Activated naive CD4-positive, alpha-beta T cell treated with anti-CD3 and anti-CD28 coated beads, Interleukin-2, amount 10 ng/mL, durations not matched to agents 5 hours and 36 hours (primary cell): ENCODE data around the gene POLR3G. TPM values are rescaled to one million over a fixed set of nuclear protein-coding genes. Genes with fewer than 3 reads are reported as not detected.

Experiments
- total RNA-seq, 2 experiments: library from RNA; stranded (reverse); gene quantifications; one replicate each; pipeline ENCODE4 v1.2.3, GENCODE V29; 2021

Gene POLR3G, protein sequence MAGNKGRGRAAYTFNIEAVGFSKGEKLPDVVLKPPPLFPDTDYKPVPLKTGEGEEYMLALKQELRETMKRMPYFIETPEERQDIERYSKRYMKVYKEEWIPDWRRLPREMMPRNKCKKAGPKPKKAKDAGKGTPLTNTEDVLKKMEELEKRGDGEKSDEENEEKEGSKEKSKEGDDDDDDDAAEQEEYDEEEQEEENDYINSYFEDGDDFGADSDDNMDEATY
- total RNA-seq, result 1 to 10 TPM; 1.7 to 1.8 TPM

DNA sequence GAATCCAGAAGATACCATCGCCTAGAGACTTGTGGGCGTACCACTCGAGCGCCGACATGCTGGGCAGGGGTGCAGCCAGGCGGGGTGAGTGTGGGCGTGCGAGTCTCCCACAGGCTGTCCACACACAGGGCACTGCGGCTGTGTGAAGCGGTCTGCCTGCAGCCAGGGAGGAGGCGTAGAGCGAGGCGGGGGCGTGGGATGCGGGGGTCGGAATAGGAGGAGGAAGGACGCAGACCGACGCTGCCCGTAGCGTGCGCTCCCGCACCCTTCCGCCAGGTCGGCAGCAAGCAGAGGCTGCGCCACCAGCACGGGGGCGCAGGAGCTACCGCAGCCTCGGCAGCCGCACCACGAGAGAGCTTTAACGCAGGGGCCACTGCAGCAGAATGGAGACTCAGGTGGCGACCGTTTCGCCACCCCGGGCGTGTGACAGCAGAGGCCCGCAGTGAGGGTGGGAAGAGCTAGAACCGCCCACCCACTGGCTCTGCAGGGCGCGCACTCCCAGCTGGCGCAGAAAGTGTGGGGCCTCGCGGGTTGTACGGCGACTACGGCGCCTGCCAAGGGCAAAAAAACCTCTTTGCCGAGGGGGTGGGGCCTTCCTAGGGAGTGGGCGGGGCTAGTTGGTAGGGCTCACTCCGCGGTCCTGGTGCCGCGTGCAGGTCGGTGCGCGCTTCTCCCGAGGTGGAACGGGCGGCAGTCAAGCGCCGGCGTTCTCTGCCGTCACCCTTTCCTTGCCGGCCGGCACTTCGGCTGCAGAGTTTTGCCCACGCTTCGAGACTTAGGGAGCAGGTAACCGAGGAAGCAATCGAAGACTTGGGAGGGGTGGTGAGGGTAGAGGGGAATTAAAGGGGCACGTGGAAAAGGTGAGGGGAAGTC lies at the start of gene POLR3G, which contains the start of gene MBLAC2:
Gene POLR3G (plus strand): TSS at position 630 of the 873 bp plus-strand sequence. CDS start 10,704 bp downstream, outside the sequence.
Gene MBLAC2 (minus strand): TSS at position 537 of the 873 bp plus-strand sequence. CDS start 479 bp downstream, at position 58.

DNA sequence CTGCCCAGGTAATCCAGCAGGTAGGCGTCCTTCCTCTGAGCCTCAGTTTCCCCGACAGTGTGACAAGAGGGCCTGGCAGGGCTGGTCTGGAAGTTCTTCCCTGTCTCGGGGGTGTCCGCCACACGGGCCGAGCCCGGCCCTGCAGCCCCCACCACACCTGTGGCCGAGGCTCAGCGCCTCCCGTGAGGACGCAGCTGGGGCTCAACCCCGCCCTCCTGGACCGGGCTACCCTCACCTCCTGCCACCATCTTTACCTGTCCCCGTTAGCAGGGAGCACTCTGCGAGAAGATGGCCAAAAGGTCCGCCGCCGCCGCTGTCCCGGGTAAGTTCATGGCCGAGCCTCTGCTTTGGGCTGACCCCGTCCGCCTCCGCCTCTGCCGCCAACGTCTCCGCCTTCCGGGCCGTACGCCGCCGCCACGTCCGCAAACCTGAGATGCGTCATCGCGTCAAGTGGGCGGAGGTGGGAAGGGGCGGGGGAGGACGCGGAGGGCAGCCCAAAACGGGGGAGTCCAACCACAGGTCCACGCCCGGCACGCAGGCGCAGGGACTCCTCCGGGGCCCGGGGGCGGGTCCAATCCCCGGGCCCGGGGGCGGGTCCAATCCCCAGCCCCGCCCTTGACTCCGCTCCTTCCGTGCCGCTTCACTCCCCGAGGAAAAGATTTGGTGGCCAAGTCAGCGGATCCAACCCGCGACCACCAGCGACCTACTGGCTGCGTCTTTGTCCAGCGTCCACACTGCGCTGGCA lies 54.7 kb downstream of the POLR3G start, which contains the start of gene LYSMD3:
Gene LYSMD3 (minus strand): TSS at position 391 of the 745 bp plus-strand sequence. CDS start 4,295 bp downstream, outside the sequence.

DNA sequence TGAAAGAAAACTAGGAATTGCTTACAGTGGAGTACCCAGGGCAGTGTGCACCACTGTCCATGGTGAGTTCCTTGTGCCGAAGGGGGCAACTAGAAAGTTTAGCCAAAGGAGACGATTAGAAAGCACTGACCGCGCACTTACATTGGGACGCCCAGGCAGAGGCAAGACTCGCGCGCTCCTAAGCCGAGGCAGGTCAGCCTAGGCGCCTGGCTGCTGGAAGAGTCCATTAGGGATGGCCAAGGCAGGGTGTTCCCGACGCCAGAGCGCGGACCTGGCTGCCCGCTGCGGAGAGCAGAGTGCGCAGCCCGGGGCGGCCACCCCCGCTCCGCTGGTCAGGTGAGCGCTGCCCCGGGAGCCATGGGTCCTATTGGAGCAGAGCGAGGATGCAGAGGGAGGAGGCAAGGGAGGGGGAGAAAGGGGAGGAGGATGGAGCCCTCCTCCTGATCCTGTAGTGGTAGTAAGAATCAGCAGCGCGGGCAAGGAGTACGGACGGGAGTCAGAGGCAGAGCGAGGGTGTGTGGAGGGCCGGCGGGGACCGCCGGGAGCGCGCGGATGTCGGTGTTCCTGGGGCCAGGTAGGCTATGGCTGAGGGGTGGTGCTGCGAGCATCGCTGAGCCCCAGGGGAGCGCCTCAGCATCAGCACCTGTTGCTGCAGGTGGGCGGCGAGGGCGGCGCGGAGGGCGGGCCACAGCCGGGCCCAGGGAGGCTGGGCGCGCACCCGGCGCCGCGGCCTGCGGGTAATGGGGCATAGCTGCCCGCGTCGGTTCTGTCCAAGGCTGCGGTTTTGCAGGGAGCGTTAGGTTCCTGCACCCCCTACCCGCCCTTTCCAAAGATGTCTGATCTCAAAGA lies 83.9 kb downstream of the POLR3G start, which contains the start of gene ADGRV1:
Gene ADGRV1 (plus strand): TSS at position 454 of the 849 bp plus-strand sequence. CDS start 99 bp downstream, at position 553.

Other genes starting within 250 kb of the POLR3G start
- 10 to 100 TPM; 23.4 to 27.5 TPM for gene CETN3, start 65.1 kb upstream of the POLR3G start, total RNA-seq
- 1 to 10 TPM; 6.2 TPM for gene MBLAC2, start 93 bp upstream of the POLR3G start, total RNA-seq
- gene LYSMD3, start 54.7 kb downstream of the POLR3G start, total RNA-seq, result 10 to 100 TPM; 21.2 to 21.8 TPM
- gene ADGRV1, start 83.9 kb downstream of the POLR3G start, total RNA-seq, result not detected